ENCODE data around the gene CD8B. TPM values are rescaled to one million over a fixed set of nuclear protein-coding genes. Genes with fewer than 3 reads are reported as not detected.

The CD8B gene
- total and polyA plus RNA-seq, 8 donors = 0.23 to 0.92 (median 0.67) TPM; not detected in 1

DNA sequence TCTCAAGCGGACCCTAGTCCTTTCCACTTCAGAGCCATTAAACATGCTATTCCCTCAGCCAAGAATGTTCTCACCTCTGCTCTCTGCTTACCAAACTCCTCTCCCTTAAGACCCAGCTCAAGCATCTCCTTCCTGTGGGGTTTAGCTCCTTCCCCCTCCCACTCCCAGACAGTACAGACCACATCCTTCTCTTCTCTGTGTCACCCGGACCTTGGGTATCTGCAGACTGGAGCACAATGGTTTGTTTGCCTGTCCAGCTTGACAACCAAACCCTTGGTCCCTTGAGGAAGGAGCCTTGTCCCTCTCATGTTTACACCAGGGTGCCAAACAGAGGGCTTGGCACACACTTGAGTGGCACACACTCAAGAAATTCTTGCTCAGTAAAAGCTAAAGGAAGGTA lies 66.8 kb downstream of the CD8B start:
- Histone ChIP-seq H3K27ac (no peak overlapping the region), H3K4me3 (no peak overlapping the region), H3K36me3 (no peaks in the 10 kb centered on the region), H3K27me3 (peaks cover 0 to 35% (median 7%) of the 10 kb centered on the region in 4 donors), H3K9me3 (no peaks in the 10 kb centered on the region), H3K4me1 (peaks cover 0 to 13% (median under 1%) of the 10 kb centered on the region in 3 donors)
- no peak for FAIRE-seq
- intact Hi-C loops (cut with DNase I) = no loop called here
- no peak for DNase-seq
- TF ChIP-seq, protein P1, sequence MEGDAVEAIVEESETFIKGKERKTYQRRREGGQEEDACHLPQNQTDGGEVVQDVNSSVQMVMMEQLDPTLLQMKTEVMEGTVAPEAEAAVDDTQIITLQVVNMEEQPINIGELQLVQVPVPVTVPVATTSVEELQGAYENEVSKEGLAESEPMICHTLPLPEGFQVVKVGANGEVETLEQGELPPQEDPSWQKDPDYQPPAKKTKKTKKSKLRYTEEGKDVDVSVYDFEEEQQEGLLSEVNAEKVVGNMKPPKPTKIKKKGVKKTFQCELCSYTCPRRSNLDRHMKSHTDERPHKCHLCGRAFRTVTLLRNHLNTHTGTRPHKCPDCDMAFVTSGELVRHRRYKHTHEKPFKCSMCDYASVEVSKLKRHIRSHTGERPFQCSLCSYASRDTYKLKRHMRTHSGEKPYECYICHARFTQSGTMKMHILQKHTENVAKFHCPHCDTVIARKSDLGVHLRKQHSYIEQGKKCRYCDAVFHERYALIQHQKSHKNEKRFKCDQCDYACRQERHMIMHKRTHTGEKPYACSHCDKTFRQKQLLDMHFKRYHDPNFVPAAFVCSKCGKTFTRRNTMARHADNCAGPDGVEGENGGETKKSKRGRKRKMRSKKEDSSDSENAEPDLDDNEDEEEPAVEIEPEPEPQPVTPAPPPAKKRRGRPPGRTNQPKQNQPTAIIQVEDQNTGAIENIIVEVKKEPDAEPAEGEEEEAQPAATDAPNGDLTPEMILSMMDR (IDR thresholded peaks at IDR 0.05) = no peak
- ATAC-seq = no peak
- 70 to 80% methylated on average over 2 of the region's 2 CpGs for WGBS, 2 donors

DNA sequence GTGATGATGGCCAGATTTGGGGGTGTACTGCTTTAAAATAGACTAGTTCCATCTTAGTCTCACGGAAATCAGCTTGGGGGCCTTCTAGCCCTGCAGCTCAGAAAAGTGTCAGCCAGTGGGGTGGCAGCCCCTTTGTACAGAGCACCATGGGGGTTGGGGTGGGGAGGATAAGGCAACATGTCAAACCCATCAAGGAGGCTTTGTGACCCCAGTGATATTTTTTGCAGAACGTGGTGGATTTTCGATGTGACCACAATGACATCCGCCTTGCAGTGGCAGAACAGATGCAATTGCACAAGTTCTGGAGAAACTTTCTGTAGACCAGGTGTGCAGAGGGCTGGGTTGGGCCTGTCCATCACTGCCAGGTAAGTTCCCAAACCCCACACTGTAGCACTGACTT lies 67.9 kb downstream of the CD8B start:
- FAIRE-seq (no peak), DNase-seq (no peak), ATAC-seq (no peak)
- peaks cover 0 to 42% (median 12%) of the 10 kb centered on the region in 4 donors for H3K27me3 ChIP-seq
- no peak overlapping the region for H3K27ac ChIP-seq
- TF ChIP-seq, protein P1 (IDR thresholded peaks at IDR 0.05) = no peak
- 79 to 84% methylated on average over 4 of the region's 4 CpGs for WGBS, 2 donors
- no peaks in the 10 kb centered on the region for H3K36me3 ChIP-seq
- H3K4me3 ChIP-seq = no peak overlapping the region
- peaks cover 0 to 16% (median 9%) of the 10 kb centered on the region in 3 donors for H3K4me1 ChIP-seq
- H3K9me3 ChIP-seq = no peaks in the 10 kb centered on the region
- intact Hi-C loops (cut with DNase I) = no loop called here

DNA sequence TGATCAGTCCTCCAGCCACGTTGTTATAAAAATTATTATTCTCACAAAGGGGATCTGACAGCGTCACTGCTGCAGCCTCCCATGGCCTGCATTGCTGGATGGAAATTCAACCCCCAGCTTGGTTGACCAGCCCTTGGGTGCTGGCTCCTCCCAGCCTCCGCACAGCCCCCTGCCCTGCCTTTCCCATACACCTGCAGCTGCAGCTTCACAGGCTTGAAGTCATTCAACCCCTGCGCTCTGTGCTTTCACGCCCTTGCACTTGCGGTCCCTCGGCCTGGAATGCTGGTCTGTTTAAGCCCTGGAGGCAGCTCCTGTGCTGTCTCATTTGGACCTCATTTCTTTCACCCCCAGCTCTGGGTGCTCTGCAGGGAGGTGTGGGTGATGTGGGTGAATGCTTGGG lies 70.1 kb downstream of the CD8B start:
- peak in 1 of 6 donors; percentile 36 for DNase-seq
- TF ChIP-seq, protein P1 (IDR thresholded peaks at IDR 0.05) = no peak
- Histone ChIP-seq H3K4me1 (peaks cover 0 to 16% (median 9%) of the 10 kb centered on the region in 3 donors), H3K9me3 (no peaks in the 10 kb centered on the region), H3K4me3 (no peak overlapping the region), H3K36me3 (no peaks in the 10 kb centered on the region), H3K27me3 (peaks cover 0 to 42% (median 12%) of the 10 kb centered on the region in 4 donors), H3K27ac (no peak overlapping the region)
- FAIRE-seq = no peak
- WGBS, 2 donors = 53 to 54% methylated on average over 7 of the region's 7 CpGs
- intact Hi-C loops (cut with DNase I) = no loop called here
- ATAC-seq = no peak

DNA sequence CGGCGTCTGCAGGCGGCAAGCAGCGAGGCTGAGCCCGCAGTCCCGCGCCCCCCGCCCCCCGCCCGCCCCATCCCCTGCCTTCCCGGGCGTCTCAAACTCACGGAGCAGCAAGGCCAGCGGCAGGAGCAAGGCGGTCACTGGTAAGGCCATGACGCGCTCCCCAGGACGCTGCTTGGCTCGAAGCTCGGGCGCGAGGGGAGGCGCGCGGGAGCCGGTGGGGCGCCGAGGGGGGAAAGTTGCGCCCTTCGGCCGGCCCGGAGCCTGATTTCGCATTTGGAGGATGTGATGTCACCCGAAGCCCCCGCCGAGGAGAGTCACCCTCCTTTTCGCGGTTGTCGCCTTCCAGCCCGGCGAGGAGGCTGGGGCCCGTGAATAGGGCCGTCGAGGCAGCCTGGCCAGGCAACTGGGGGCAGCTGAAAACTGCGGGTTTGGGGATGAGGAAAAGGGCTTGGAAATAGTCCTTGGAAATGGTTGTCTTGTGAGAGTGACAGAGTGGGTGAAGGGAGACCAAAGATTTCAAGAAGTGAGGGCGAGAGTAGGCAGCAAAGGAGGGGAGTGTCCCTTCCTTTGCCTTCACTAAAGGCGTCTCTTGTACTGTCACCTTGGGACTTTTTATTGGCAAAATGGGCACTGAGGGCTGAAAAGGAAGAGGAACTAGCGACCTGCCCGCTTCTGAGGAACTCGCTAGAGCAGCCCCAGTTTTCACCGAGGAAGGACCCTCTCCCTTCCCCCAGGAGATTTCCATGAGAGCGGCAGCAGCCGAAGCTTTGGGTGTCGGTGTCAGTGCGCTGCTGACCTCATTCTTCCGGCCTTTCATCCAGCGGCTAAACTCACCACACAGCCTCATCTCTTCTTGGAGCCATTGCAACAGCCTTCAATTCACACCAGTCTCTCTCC lies 70.8 kb downstream of the CD8B start, which contains the start of gene CD8A:
Gene CD8A, minus strand, starts transcription at position 238 of the 897 bp plus-strand sequence. Its CDS starts 88 bp downstream, at position 150.
- DNase-seq = peak in 1 of 6 donors; percentile 77
- Histone ChIP-seq H3K27ac (no peak within 1 kb of the TSS), H3K4me3 (peak within 1 kb of the TSS in 2 of 4 donors; percentile 24 to 30), H3K27me3 (peaks cover 0 to 42% (median 12%) of the 10 kb centered on the region in 4 donors), H3K4me1 (peaks cover 0 to 16% (median 9%) of the 10 kb centered on the region in 3 donors), H3K9me3 (no peaks in the 10 kb centered on the region), H3K36me3 (no peaks in the 10 kb centered on the region)
- FAIRE-seq = no peak
- intact Hi-C loops (cut with DNase I) = no loop called here
- TF ChIP-seq, protein P1 (IDR thresholded peaks at IDR 0.05) = no peak
- ATAC-seq = peak in 3 of 4 donors; percentile 29 to 48 (median 33)
- 8% methylated on average over 43 to 57 of the region's 57 CpGs for WGBS, 2 donors

Data from pancreas (tissue), 10 donors.